Kidney (tissue), 14 donors: Measurements from ENCODE around the gene CD99. TPM values are rescaled to one million over a fixed set of nuclear protein-coding genes. Genes with fewer than 3 reads are reported as not detected.

Source experiments
- DNase-seq, 5 donors: peaks; one replicate each; pipeline ENCODE4 v3.0.0-alpha.2; 2013 to 2020
- FAIRE-seq: peaks from 2 replicates; lab custom pipeline; 2012; peaks lifted over from hg19 to GRCh38; lab: Jason Lieb, UNC
- H3K27ac ChIP-seq, 2 donors: one replicate each; pipeline ENCODE4 v1.7.0; 2013; ENCODE audit warnings: low read depth in 2 of 2, low read length in 2 of 2, inconsistent platforms in 1 of 2
- H3K27me3 ChIP-seq: one replicate; pipeline ENCODE4 v1.7.1; 2013; ENCODE audit warnings: low read length, inconsistent platforms; ENCODE audit not compliant: control insufficient read depth, insufficient read depth
- H3K36me3 ChIP-seq, 3 donors: one replicate each; pipeline versions ENCODE4 v1.7.0 to v1.7.1; 2013; ENCODE audit warnings: low read length in 3 of 3, control low read depth in 1 of 3, inconsistent platforms in 1 of 3; ENCODE audit not compliant: insufficient read depth in 3 of 3, control insufficient read depth in 2 of 3
- H3K4me1 ChIP-seq, 3 donors: one replicate each; pipeline versions ENCODE4 v1.7.0 to v1.7.1; 2013; ENCODE audit warnings: low read length in 3 of 3, inconsistent platforms in 1 of 3, low read depth in 1 of 3; ENCODE audit not compliant: control insufficient read depth in 2 of 3, insufficient read depth in 2 of 3
- H3K4me3 ChIP-seq, 3 donors: one replicate each; pipeline versions ENCODE4 v1.7.0 to v1.8.1; 2013; ENCODE audit warnings: low read length in 3 of 3, control low read depth in 1 of 3, inconsistent platforms in 1 of 3
- H3K9ac ChIP-seq, 3 donors: one replicate each; pipeline versions ENCODE4 v1.7.0 to v1.7.1; 2013; ENCODE audit warnings: low read length in 3 of 3, control low read depth in 1 of 3, inconsistent platforms in 1 of 3
- H3K9me3 ChIP-seq, 3 donors: one replicate each; pipeline versions ENCODE4 v1.7.0 to v1.7.1; 2013; ENCODE audit warnings: low read length in 3 of 3, control low read depth in 1 of 3, inconsistent platforms in 1 of 3; ENCODE audit not compliant: control insufficient read depth in 2 of 3, insufficient read depth in 1 of 3
- intact Hi-C: fragments of 100-400 bp; cut with DNase I; formaldehyde crosslinking; loops from one replicate; pipeline ENCODE4 v1.11.1; 2022
- polyA plus RNA-seq: library from polyadenylated mRNA; stranded (reverse); fragments of 350-450 nt; fragmentation: Illumina TruSeq; extraction: RNeasy Lipid Tissue Mini Kit (QIAGEN cat#74804); gene quantifications from one replicate; pipeline ENCODE4 v1.2.3, GENCODE V29; 2014; ENCODE audit warnings: low read depth, low replicate concordance; ENCODE audit not compliant: insufficient read depth
- total RNA-seq: library from RNA; stranded (reverse); fragmentation: NEBNext Ultra II Directional; extraction: Animal tissue kit (Norgen Biotek cat#: 25700); gene quantifications from one replicate; pipeline ENCODE4 v1.2.1, GENCODE V29; 2021
- TF ChIP-seq, protein P1 (sequence below): IDR thresholded peaks from 3 replicates; pipeline ENCODE4 v1.5.1; 2012; ENCODE audit warnings: mild to moderate bottlenecking, moderate library complexity, borderline replicate concordance; ENCODE audit not compliant: insufficient read depth; ENCODE audit errors: extremely low read depth
- donor health status: control.
- donor health status: control.
- donor health status: control.
- donor health status: control.
- donor health status: control.
- donor health status: DM: yes; HTN: yes; CAD: no.
- donor health status: Normal renal cell carcinoma (clear cell type).

The CD99 gene
- total and polyA plus RNA-seq, 2 donors from 2014 or later: 125 to 136 TPM

DNA sequence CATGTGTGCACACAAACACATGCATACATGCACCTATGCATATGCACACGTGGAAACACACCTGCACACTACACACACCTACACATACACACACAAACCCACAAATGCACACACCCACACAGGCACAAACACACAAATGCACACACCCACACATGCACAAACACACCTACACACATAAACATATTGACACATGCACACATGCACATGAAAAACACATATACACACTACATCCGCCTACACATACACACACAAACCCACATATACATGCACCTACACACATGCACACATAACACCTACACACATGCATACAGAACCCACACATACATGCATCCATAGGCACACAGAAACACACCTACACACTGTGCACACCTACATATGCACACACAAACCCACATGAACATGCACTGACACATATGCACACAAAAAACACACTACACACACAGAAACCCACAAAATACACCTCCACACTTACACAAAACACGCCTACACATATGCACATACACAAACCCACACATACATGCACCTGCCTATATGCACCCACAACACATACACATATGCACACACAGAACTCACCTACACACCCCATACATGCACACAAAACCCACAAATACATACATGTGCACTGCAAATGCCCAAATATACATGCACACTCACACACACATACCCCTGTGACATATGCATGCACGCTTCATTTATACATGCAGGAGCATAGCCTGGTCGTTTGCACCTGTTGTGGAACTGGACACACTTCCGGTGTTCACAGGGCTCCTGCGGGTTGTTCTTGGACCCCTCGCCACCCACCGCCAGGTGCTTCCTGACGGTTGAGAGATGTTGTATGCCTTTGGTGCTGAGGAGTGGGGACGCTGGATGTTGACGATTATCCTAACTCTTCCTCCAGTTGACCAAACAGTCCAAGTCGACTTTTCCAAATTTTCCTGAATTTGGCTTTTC lies 22.1 kb downstream of the CD99 start:
- H3K27me3 ChIP-seq: no peaks in the 10 kb centered on the region
- no peaks in the 10 kb centered on the region for H3K9me3 ChIP-seq
- no peak overlapping the region for H3K4me3 ChIP-seq
- intact Hi-C loops: no loop called here
- peaks cover 3 to 18% (median 6%) of the 10 kb centered on the region in 3 donors for H3K36me3 ChIP-seq
- no peak for DNase-seq
- H3K4me1 ChIP-seq: peaks cover 0 to 18% (median 0%) of the 10 kb centered on the region in 3 donors
- TF ChIP-seq, protein P1, sequence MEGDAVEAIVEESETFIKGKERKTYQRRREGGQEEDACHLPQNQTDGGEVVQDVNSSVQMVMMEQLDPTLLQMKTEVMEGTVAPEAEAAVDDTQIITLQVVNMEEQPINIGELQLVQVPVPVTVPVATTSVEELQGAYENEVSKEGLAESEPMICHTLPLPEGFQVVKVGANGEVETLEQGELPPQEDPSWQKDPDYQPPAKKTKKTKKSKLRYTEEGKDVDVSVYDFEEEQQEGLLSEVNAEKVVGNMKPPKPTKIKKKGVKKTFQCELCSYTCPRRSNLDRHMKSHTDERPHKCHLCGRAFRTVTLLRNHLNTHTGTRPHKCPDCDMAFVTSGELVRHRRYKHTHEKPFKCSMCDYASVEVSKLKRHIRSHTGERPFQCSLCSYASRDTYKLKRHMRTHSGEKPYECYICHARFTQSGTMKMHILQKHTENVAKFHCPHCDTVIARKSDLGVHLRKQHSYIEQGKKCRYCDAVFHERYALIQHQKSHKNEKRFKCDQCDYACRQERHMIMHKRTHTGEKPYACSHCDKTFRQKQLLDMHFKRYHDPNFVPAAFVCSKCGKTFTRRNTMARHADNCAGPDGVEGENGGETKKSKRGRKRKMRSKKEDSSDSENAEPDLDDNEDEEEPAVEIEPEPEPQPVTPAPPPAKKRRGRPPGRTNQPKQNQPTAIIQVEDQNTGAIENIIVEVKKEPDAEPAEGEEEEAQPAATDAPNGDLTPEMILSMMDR: no peak
- no peak for FAIRE-seq
- no peak overlapping the region for H3K27ac ChIP-seq
- H3K9ac ChIP-seq: no peak overlapping the region

DNA sequence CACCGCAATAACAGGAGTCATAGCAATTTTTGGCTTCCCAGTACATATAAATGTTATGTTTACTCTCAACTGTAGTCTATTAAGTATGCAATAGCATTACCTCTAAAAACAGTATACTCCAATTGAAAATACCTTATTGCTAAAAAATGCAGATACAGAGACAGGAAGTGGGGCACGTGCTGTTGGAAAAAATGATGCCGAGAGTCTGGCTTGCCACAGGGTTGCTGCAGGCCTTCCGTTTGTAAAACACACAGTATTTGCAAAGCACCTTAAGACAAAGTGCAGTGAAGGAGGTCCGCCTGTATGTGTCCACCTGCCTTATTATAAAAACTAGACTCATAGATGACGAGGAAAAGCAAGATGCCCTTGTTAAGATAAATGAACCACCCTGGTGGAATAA lies 23.5 kb downstream of the CD99 start:
- DNase-seq: no peak
- intact Hi-C loops: no loop called here
- TF ChIP-seq, protein P1: no peak

DNA sequence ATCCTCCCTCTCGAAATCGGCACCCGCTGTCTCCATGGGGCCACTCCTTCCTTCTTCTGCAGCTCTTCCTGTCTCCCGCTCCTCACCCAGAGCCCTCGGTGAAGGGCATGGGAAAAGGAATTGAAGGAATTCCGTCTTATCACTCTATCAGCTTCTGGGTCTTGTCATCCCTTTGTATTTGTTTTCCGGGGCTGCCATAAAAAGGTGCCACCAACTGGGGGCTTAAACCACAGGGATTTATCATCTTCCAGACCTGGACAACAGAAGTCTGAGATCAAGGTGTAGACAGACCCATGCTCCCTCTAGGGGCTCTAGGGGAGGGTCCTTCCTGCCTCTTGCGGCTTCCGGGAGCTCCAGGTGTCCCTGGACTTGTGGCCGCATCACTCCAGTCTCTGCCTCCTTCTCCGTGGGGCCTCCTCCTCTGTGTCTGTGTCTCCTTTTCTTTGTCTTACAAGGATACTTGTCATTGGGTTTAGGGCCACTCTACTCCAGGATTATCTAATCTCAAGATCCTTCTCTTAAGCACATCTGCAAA lies 24.0 kb downstream of the CD99 start:
- H3K36me3 ChIP-seq: peaks cover 6 to 21% (median 12%) of the 10 kb centered on the region in 3 donors
- no peak for FAIRE-seq

More for the DNA sequence above, 23.5 kb downstream of the CD99 start:
- Histone ChIP-seq H3K4me1 (peaks cover 0 to 4% (median 0%) of the 10 kb centered on the region in 3 donors), H3K9ac (no peak overlapping the region), H3K27ac (no peak overlapping the region), H3K27me3 (no peaks in the 10 kb centered on the region), H3K9me3 (no peaks in the 10 kb centered on the region), H3K36me3 (peaks cover 6 to 21% (median 8%) of the 10 kb centered on the region in 3 donors), H3K4me3 (no peak overlapping the region)
- no peak for FAIRE-seq

More for the DNA sequence above, 24.0 kb downstream of the CD99 start:
- Histone ChIP-seq H3K9me3 (no peaks in the 10 kb centered on the region), H3K27me3 (no peaks in the 10 kb centered on the region), H3K4me3 (no peak overlapping the region), H3K9ac (no peak overlapping the region), H3K27ac (no peak overlapping the region), H3K4me1 (no peaks in the 10 kb centered on the region)
- DNase-seq: no peak
- TF ChIP-seq, protein P1: no peak
- intact Hi-C loops: no loop called here
